ENCODE results near the gene CCDC51. TPM values are rescaled to one million over a fixed set of nuclear protein-coding genes. Genes with fewer than 3 reads are reported as not detected.

CCDC51 gene
- total RNA-seq, 1 donor: 1.4 TPM

- Histone ChIP-seq H3K9me3 (ENCODE audit: low read depth, low read length) (no peaks in the 10 kb centered on the region), H3K4me1 (ENCODE audit: insufficient read depth, low read length) (no peaks in the 10 kb centered on the region), H3K4me3 (ENCODE audit: low read length) (no peak overlapping the region), H3K27me3 (ENCODE audit: insufficient read depth, low read length) (no peaks in the 10 kb centered on the region)
These were observed 28.1 kb downstream of the CCDC51 start for GRCh38 chr3:48411606-48412374.

DNA sequence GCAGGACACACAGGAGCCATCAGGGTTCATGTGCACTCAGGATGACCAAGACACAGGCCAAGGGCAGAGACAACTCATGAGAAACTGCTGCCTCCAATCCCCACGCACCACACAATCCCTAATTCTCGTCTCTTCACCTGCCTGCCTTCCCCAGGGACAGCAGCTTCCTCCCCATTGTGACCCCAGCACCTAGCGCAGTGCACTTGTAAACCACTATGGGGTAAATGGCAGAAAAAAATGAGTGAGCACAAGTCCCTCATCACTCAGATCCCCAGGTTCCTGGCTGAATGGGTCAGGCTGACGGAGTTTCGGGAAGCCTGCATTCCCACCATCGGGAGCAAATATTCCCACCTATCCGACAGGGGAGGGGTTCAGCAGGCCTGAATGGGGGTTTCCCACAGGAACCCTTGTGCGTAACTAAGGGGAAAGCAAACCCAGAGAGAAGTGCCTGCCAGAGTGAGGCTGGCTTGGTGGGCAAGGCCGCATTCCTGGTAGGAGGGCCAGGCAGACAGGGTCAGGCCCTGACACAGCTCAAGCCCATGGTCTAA lies 28.8 kb downstream of the CCDC51 start:
- H3K4me1 ChIP-seq (ENCODE audit: insufficient read depth, low read length): no peaks in the 10 kb centered on the region
- H3K27me3 ChIP-seq (ENCODE audit: insufficient read depth, low read length): no peaks in the 10 kb centered on the region

GRCh38 chr3:48410205-48411040 lies 29.5 kb downstream of the CCDC51 start:
- no peaks in the 10 kb centered on the region for H3K4me1 ChIP-seq (ENCODE audit: insufficient read depth, low read length)
- H3K27me3 ChIP-seq (ENCODE audit: insufficient read depth, low read length): no peaks in the 10 kb centered on the region
- no peak overlapping the region for H3K4me3 ChIP-seq (ENCODE audit: low read length)
- H3K9me3 ChIP-seq (ENCODE audit: low read depth, low read length): no peaks in the 10 kb centered on the region

More for the DNA sequence above, 28.8 kb downstream of the CCDC51 start:
- Histone ChIP-seq H3K9me3 (ENCODE audit: low read depth, low read length) (no peaks in the 10 kb centered on the region), H3K4me3 (ENCODE audit: low read length) (no peak overlapping the region)

GRCh38 chr3:48409291-48410201 lies 30.4 kb downstream of the CCDC51 start:
- Histone ChIP-seq H3K4me1 (ENCODE audit: insufficient read depth, low read length) (no peaks in the 10 kb centered on the region), H3K4me3 (ENCODE audit: low read length) (no peak overlapping the region), H3K27me3 (ENCODE audit: insufficient read depth, low read length) (no peaks in the 10 kb centered on the region), H3K9me3 (ENCODE audit: low read depth, low read length) (no peaks in the 10 kb centered on the region)

DNA sequence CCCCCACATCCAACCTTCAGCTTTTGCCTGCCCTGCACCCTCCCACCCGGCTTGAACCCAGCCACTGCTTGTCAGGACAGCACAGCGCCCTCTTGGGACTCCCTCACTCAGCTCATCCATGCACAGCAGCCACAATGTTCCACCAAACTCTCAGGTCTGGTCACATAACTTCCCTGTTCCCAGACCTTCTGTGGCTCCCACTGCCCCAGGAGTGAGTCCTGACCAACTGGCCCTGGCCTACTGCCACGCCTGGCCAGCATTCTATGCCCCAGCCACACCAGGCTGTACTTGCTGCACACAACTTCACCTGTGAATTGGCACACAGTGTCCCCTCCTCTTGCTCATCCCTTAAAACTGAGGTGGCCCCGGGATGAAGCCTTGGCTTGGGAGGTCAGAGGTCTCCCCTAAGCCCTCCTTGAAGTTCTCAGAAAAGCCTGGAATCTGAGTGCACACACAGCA lies 31.1 kb downstream of the CCDC51 start:
- Histone ChIP-seq H3K9me3 (ENCODE audit: low read depth, low read length) (no peaks in the 10 kb centered on the region), H3K27me3 (ENCODE audit: insufficient read depth, low read length) (no peaks in the 10 kb centered on the region), H3K4me3 (ENCODE audit: low read length) (no peak overlapping the region), H3K4me1 (ENCODE audit: insufficient read depth, low read length) (no peaks in the 10 kb centered on the region)

DNA sequence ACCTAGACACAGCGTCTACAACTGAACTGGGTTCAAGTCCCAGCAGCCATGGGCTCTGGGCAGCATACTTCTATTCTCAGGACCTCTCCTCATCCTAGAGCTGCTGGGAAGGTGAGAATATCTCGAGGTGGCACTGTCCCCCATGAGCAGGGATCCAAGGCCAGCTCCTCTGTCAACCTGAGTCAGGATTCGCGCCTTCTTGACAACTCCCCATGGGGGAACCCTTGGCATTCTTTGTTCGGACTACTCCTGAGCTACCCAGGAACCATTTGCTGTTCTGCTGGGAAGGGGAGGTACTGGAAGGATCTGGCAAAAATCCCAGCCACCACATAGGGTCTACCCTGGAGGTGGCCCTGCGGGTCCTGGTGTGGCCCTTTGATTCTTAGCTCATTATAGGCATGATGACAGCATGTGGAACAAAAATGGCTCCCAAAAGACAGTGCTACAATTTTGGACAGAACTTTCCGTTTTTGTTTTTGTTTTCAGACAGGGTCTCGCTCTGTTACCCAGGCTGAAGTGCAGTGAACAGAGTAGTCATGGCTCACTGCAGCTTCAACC lies 32.3 kb downstream of the CCDC51 start:
- H3K4me3 ChIP-seq (ENCODE audit: low read length): no peak overlapping the region
- H3K4me1 ChIP-seq (ENCODE audit: insufficient read depth, low read length): no peaks in the 10 kb centered on the region
- no peaks in the 10 kb centered on the region for H3K27me3 ChIP-seq (ENCODE audit: insufficient read depth, low read length)
- no peaks in the 10 kb centered on the region for H3K9me3 ChIP-seq (ENCODE audit: low read depth, low read length)

- H3K4me1 ChIP-seq (ENCODE audit: insufficient read depth, low read length): no peaks in the 10 kb centered on the region
- H3K4me3 ChIP-seq (ENCODE audit: low read length): no peak overlapping the region
- H3K9me3 ChIP-seq (ENCODE audit: low read depth, low read length): no peaks in the 10 kb centered on the region
- no peaks in the 10 kb centered on the region for H3K27me3 ChIP-seq (ENCODE audit: insufficient read depth, low read length)
These were observed 33.2 kb downstream of the CCDC51 start for GRCh38 chr3:48406443-48407431.

GRCh38 chr3:48405971-48406370 lies 33.9 kb downstream of the CCDC51 start:
- H3K4me3 ChIP-seq (ENCODE audit: low read length): no peak overlapping the region
- H3K9me3 ChIP-seq (ENCODE audit: low read depth, low read length): no peaks in the 10 kb centered on the region
- no peaks in the 10 kb centered on the region for H3K4me1 ChIP-seq (ENCODE audit: insufficient read depth, low read length)
- H3K27me3 ChIP-seq (ENCODE audit: insufficient read depth, low read length): no peaks in the 10 kb centered on the region

DNA sequence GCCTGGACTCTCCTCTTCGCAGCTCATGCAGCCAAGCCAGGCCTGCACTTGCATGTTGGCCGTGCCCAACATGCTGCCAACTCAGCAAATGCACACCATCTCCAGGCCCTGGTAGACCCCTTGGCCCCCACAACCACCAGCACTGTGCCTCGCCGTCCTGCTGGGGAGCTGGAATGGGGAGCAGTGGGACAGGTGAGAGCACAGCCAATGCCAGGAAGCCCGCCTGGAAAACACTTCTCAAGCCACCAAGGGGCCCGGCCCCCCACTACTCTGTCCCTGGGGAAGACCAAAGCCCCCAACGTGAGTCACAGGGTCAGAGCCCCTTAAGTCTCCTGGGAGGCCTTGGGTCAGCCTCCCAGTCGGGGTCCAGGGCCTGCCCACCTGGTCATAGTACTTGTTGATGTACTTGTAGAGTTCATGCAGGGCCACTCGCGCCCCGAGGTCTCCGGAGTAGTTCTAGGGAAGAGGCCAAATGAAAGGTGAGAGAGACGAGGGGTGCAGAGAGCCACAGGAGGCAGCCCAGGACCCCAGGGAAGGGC lies 34.5 kb downstream of the CCDC51 start:
- H3K4me1 ChIP-seq (ENCODE audit: insufficient read depth, low read length): no peaks in the 10 kb centered on the region
- H3K9me3 ChIP-seq (ENCODE audit: low read depth, low read length): no peaks in the 10 kb centered on the region
- no peak overlapping the region for H3K4me3 ChIP-seq (ENCODE audit: low read length)
- no peaks in the 10 kb centered on the region for H3K27me3 ChIP-seq (ENCODE audit: insufficient read depth, low read length)

DNA sequence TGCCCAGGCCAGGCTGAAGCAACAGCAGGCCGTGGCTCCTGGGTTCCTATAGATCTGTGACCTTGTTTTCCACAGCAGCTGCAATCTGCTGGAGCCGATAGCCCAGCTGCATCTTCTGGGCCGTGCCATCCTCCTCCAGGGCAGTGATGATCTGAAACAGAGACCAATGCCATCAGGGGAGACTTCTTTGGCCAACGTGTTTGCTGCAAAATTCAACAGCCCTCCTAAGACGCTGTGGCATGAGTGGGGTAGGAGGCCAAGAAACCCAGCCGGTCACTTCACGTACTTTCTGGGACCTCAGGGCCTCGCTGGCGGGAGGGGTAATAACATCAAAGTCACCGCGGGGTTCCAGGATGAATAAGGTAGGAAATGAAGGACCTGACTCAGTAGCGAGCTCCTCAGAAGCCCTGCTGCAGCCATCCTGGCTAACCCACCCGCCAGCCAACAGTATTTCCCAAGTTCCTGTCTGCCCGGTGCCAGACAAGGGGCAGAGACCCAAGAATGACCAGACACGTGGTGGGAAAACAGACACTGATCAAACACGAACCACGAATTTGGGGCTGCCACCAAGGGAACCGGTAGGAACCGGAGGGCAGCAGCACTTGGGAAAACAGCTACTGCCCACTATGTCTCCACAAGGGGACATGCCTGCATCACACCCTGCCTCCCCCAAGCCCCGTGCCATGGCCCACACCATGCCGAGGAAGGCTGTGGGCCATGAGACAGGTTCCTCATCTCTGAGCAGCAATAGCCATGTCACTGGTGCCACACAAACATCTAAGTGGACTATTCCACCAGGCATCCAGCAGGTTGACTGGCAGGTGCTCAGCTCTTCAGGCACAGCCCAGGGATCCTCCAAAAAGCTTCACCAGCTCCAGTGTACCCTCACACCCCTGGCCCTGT lies 35.2 kb downstream of the CCDC51 start:
- Histone ChIP-seq H3K9me3 (ENCODE audit: low read depth, low read length) (no peaks in the 10 kb centered on the region), H3K27me3 (ENCODE audit: insufficient read depth, low read length) (no peaks in the 10 kb centered on the region), H3K4me3 (ENCODE audit: low read length) (no peak overlapping the region), H3K4me1 (ENCODE audit: insufficient read depth, low read length) (no peaks in the 10 kb centered on the region)

- Histone ChIP-seq H3K27me3 (ENCODE audit: insufficient read depth, low read length) (no peaks in the 10 kb centered on the region), H3K4me1 (ENCODE audit: insufficient read depth, low read length) (no peaks in the 10 kb centered on the region), H3K4me3 (ENCODE audit: low read length) (no peak overlapping the region), H3K9me3 (ENCODE audit: low read depth, low read length) (no peaks in the 10 kb centered on the region)
These were observed 36.1 kb downstream of the CCDC51 start for GRCh38 chr3:48403533-48404439.

DNA sequence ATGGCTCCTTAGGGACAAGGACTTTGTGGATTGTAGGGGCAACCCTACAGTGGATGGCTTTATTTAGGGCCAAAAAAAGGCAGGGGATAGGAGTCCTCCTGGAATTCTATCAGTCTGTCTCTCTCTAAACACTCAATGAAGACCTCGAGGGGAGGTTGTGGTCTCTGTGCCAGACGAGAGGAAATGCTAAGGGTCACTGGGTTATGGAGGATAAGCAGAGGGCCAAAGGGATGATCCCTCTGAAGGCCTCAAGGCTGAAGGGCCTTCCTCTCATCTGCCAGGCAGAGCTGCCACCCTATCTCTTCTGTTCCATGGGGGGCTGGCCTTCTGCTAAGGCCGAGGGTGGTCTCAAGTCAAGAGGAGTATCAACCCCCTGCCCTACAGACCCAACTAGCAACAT lies 37.0 kb downstream of the CCDC51 start:
- Histone ChIP-seq H3K9me3 (ENCODE audit: low read depth, low read length) (no peaks in the 10 kb centered on the region), H3K4me3 (ENCODE audit: low read length) (no peak overlapping the region), H3K4me1 (ENCODE audit: insufficient read depth, low read length) (no peaks in the 10 kb centered on the region)

More for the DNA sequence above, 37.0 kb downstream of the CCDC51 start:
- H3K27me3 ChIP-seq (ENCODE audit: insufficient read depth, low read length): no peaks in the 10 kb centered on the region

Data from mononuclear cell (primary cell).